Astrocyte (in vitro differentiated cells and primary cell): ENCODE results near the gene NPLOC4. TPM values are rescaled to one million over a fixed set of nuclear protein-coding genes. Genes with fewer than 3 reads are reported as not detected.
A peak's percentile ranks its signal among the peaks of the same experiment; 100 is the strongest.

Experiments used
- DNase-seq: peaks from one replicate; pipeline ENCODE4 v3.0.0-alpha.2; 2010; ENCODE audit warnings: low read depth
- FAIRE-seq: peaks from 2 replicates; lab custom pipeline; 2011; peaks lifted over from hg19 to GRCh38; lab: Jason Lieb, UNC
- H2AFZ ChIP-seq: 2 replicates; pipeline ENCODE4 v1.6.0; 2012; ENCODE audit warnings: low read depth, low read length, inconsistent platforms
- H3K27ac ChIP-seq: 2 replicates; pipeline ENCODE4 v1.5.1; 2011; ENCODE audit warnings: low read depth, low read length, inconsistent platforms
- H3K27me3 ChIP-seq: 2 replicates; pipeline ENCODE4 v1.6.0; 2011; ENCODE audit warnings: low read length, inconsistent platforms; ENCODE audit not compliant: insufficient read depth
- H3K36me3 ChIP-seq: 2 replicates; pipeline ENCODE4 v1.5.1; 2011; ENCODE audit warnings: low read length, inconsistent platforms; ENCODE audit not compliant: insufficient read depth
- H3K4me1 ChIP-seq: 2 replicates; pipeline ENCODE4 v1.5.1; 2011; ENCODE audit warnings: low read length, inconsistent platforms; ENCODE audit not compliant: insufficient read depth
- H3K4me2 ChIP-seq: 2 replicates; pipeline ENCODE4 v1.6.0; 2012; ENCODE audit warnings: low read length, inconsistent platforms
- H3K4me3 ChIP-seq: 2 replicates; pipeline ENCODE4 v1.5.1; 2011; ENCODE audit warnings: low read depth, mild to moderate bottlenecking, low read length, inconsistent platforms; ENCODE audit not compliant: insufficient read depth
- H3K79me2 ChIP-seq: 2 replicates; pipeline ENCODE4 v1.6.0; 2012; ENCODE audit warnings: mild to moderate bottlenecking, low read length, inconsistent platforms; ENCODE audit not compliant: insufficient read depth
- H3K9ac ChIP-seq: 2 replicates; pipeline ENCODE4 v1.6.0; 2012; ENCODE audit warnings: mild to moderate bottlenecking, low read length, inconsistent platforms
- H3K9me3 ChIP-seq: 2 replicates; pipeline ENCODE4 v1.5.1; 2012; ENCODE audit warnings: low read depth, mild to moderate bottlenecking, low read length, inconsistent platforms; ENCODE audit not compliant: insufficient read depth
- H4K20me1 ChIP-seq: 2 replicates; pipeline ENCODE4 v1.6.0; 2012; ENCODE audit warnings: low read length, inconsistent platforms; ENCODE audit not compliant: insufficient read depth
- H3K27ac Mint-ChIP-seq: one replicate; pipeline ENCODE4 v1.8.0; 2021; ENCODE audit warnings: mild to moderate bottlenecking, mixed read lengths; ENCODE audit not compliant: unreplicated experiment
- H3K27me3 Mint-ChIP-seq: one replicate; pipeline ENCODE4 v1.8.0; 2021; ENCODE audit warnings: low read depth, mixed read lengths; ENCODE audit not compliant: unreplicated experiment
- H3K36me3 Mint-ChIP-seq: one replicate; pipeline ENCODE4 v1.8.0; 2021; ENCODE audit warnings: low read depth, mixed read lengths; ENCODE audit not compliant: unreplicated experiment
- H3K4me1 Mint-ChIP-seq: one replicate; pipeline ENCODE4 v1.8.0; 2021; ENCODE audit warnings: low read depth, mixed read lengths; ENCODE audit not compliant: unreplicated experiment
- H3K4me3 Mint-ChIP-seq: one replicate; pipeline ENCODE4 v1.8.0; 2021; ENCODE audit warnings: mild to moderate bottlenecking, moderate library complexity, mixed read lengths; ENCODE audit not compliant: unreplicated experiment
- H3K9me3 Mint-ChIP-seq: one replicate; pipeline ENCODE4 v1.8.0; 2021; ENCODE audit warnings: mild to moderate bottlenecking, mixed read lengths; ENCODE audit not compliant: unreplicated experiment
- EZH2 ChIP-seq: IDR thresholded peaks from 2 replicates; pipeline ENCODE4 v1.6.1; 2012; ENCODE audit warnings: mild to moderate bottlenecking, low read length, inconsistent platforms; ENCODE audit not compliant: insufficient read depth
- total RNA-seq: library from RNA; stranded (reverse); gene quantifications from 2 replicates; pipeline ENCODE4 v1.2.1, GENCODE V29; 2021
- TF ChIP-seq, protein P1 (sequence below): IDR thresholded peaks from 2 replicates; pipeline ENCODE4 v1.5.1; 2011; ENCODE audit warnings: low read depth, mild to moderate bottlenecking, inconsistent platforms, low read length, moderate library complexity; ENCODE audit not compliant: insufficient read depth

NPLOC4 gene
- total RNA-seq, 1 donor from 2014 or later: 125 TPM

DNA sequence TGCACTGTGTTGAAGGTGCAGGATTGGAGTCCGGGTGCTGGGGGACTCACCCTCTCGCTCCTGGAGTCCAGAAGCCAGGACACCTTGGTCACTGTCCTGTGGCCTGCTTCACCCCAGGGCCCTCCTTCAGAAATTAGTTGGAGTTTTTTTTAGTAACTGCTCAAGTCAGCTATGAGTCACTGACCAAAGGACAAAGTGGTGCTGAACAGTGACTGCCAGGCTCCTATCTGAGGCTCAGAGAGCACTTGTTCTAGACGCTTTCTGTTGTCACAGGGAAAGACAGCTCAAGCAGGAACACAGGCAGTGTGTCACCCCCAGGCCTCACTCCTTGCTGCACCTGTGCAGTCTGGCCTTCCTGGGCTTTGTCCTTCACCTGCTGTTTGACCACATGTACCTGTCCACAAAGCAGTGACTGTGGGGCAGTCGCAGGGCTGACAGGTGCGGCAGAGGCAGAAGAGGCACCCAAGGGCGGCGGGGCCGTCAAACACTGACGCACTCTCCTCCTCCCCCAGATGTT lies 80.7 kb downstream of the NPLOC4 start:
- no peak overlapping the region for H2AFZ ChIP-seq
- peaks cover 18% of the 10 kb centered on the region for H3K36me3 Mint-ChIP-seq
- H3K9me3 ChIP-seq: no peaks in the 10 kb centered on the region
- H3K4me3 ChIP-seq: no peak overlapping the region
- H3K9ac ChIP-seq: peak overlapping the region; percentile 3
- H3K27me3 Mint-ChIP-seq: no peaks in the 10 kb centered on the region
- TF ChIP-seq, protein P1, sequence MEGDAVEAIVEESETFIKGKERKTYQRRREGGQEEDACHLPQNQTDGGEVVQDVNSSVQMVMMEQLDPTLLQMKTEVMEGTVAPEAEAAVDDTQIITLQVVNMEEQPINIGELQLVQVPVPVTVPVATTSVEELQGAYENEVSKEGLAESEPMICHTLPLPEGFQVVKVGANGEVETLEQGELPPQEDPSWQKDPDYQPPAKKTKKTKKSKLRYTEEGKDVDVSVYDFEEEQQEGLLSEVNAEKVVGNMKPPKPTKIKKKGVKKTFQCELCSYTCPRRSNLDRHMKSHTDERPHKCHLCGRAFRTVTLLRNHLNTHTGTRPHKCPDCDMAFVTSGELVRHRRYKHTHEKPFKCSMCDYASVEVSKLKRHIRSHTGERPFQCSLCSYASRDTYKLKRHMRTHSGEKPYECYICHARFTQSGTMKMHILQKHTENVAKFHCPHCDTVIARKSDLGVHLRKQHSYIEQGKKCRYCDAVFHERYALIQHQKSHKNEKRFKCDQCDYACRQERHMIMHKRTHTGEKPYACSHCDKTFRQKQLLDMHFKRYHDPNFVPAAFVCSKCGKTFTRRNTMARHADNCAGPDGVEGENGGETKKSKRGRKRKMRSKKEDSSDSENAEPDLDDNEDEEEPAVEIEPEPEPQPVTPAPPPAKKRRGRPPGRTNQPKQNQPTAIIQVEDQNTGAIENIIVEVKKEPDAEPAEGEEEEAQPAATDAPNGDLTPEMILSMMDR: no peak
- TF ChIP-seq EZH2: no peak
- H4K20me1 ChIP-seq: peaks cover 27% of the 10 kb centered on the region
- no peak overlapping the region for H3K27ac ChIP-seq
- DNase-seq: no peak
- H3K27me3 ChIP-seq: no peaks in the 10 kb centered on the region
- H3K27ac Mint-ChIP-seq: peak overlapping the region; percentile 66
- peaks cover 53% of the 10 kb centered on the region for H3K4me1 ChIP-seq
- no peaks in the 10 kb centered on the region for H3K9me3 Mint-ChIP-seq
- H3K4me2 ChIP-seq: peak overlapping the region; percentile 50
- FAIRE-seq: no peak
- peaks cover 20% of the 10 kb centered on the region for H3K36me3 ChIP-seq
- peak overlapping the region; percentile 68 for H3K4me3 Mint-ChIP-seq
- peaks cover 39% of the 10 kb centered on the region for H3K79me2 ChIP-seq
- H3K4me1 Mint-ChIP-seq: peaks cover 44% of the 10 kb centered on the region

DNA sequence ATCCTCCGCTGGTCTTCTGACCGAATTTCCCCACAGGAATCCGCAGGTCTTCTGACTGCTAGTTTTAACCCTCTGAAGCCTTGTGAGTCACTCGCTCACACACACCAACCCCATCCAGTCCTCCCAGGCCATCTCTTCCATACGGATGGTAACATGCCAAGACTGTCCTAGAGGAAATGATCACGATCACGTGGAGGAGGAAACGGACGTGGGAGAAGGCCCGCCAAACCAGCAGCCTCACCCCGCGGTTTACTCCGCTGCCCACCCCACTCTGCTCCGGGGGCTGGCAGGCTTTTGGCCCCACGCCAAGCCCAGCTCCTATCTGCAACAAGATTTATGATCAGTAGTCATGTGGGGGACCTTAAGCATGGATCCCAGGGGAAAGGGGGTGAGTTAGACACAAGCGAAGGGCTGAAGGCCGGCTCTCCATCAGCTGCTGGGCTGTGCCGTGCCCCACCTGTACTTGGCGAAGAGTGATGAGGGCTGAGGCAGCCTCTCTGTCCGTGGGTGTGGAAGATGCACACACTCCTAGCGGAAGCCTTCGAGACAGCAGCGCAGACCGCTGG lies 83.2 kb downstream of the NPLOC4 start:
- Mint-ChIP-seq H3K4me3 (peak overlapping the region; percentile 85), H3K4me1 (peaks cover 46% of the 10 kb centered on the region), H3K9me3 (no peaks in the 10 kb centered on the region), H3K27ac (peak overlapping the region; percentile 94), H3K27me3 (no peaks in the 10 kb centered on the region), H3K36me3 (peaks cover 22% of the 10 kb centered on the region)
- FAIRE-seq (no peak), DNase-seq (peak; percentile 97)
- no peak for TF ChIP-seq EZH2
- TF ChIP-seq, protein P1: no peak
- peaks cover 48% of the 10 kb centered on the region for H3K4me1 ChIP-seq
- H3K9ac ChIP-seq: peak overlapping the region; percentile 89
- H3K9me3 ChIP-seq: no peaks in the 10 kb centered on the region
- H3K4me2 ChIP-seq: peak overlapping the region; percentile 98
- peaks cover 51% of the 10 kb centered on the region for H4K20me1 ChIP-seq
- peaks cover 55% of the 10 kb centered on the region for H3K79me2 ChIP-seq
- H3K27ac ChIP-seq: peak overlapping the region; percentile 69
- H2AFZ ChIP-seq: no peak overlapping the region
- H3K4me3 ChIP-seq: peak overlapping the region; percentile 81
- peaks cover 15% of the 10 kb centered on the region for H3K36me3 ChIP-seq
- no peaks in the 10 kb centered on the region for H3K27me3 ChIP-seq
